Placental epithelial cell (primary cell): Measurements from ENCODE around the gene SLC38A8. TPM values are rescaled to one million over a fixed set of nuclear protein-coding genes. Genes with fewer than 3 reads are reported as not detected.

Experiments
- small RNA-seq: library from RNA; depleted of rRNA; stranded (forward); fragments of <200 nt; gene quantifications from one replicate; pipeline ENCODE3, GENCODE V24; 2012
- total RNA-seq: library from RNA; depleted of rRNA; stranded (reverse); fragments of >200 nt; gene quantifications from 2 replicates; pipeline ENCODE4 v1.2.3, GENCODE V29; 2012

SLC38A8 gene
- not detected in 2 replicates for total RNA-seq

DNA sequence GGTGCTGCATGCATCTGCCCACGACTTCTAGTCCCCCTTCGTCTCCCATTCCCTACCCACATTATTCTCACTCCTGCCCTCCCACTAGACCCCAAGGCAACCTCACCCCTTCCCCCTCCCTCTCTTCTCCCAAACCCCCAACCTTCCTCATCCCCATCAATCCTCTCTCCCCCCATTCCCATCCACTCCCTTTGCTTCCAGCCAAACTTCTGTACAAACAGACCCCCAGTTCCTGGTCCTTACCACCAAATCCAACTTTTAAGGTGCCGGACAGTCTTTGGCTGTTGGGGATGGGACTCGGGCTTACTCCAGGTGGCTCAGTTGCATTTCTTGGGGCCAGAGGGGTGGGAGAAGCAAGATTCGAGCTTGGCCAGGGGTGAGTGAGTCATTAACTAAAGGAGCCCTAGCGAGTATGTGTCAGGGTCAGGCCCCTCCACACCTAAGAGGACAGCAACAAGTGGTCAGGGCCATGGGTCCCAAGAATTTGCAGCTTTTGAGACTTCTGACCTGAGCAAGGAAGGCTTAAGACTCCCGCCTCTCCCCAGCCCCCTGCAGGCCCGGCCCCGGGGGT, at the start of gene SLC38A8:
Gene SLC38A8, minus strand, starts transcription at position 488 of the 571 bp plus-strand sequence. CDS start 638 bp downstream, outside the sequence.

GRCh38 chr16:83967838-83968305, 74.7 kb downstream of the SLC38A8 start, which contains the start of gene NECAB2:
NECAB2 (plus strand) TSS chr16:83968244; CDS start chr16:83968649, 405 bp downstream.

Small RNA genes lying within 50 kb of the gene (small RNA-seq; reads per million reads assigned to genes)
- not detected for gene RNA5SP432

Other genes with a start within 250 kb of the SLC38A8 start
- gene HSBP1, start 234.8 kb downstream of the SLC38A8 start, total RNA-seq: 16.5 and 51.0 TPM in 2 replicates
- 3.1 and 3.9 TPM in 2 replicates for gene MLYCD, start 143.7 kb downstream of the SLC38A8 start, total RNA-seq
- gene OSGIN1, start 89.6 kb downstream of the SLC38A8 start, total RNA-seq: 0.39 and 1.6 TPM in 2 replicates
- not detected in 2 replicates for gene NECAB2, start 74.6 kb downstream of the SLC38A8 start, total RNA-seq
- gene MBTPS1, start 74.1 kb upstream of the SLC38A8 start, total RNA-seq: 98.9 and 109 TPM in 2 replicates
- gene HSDL1, start 102.4 kb upstream of the SLC38A8 start, total RNA-seq: 8.6 and 11.2 TPM in 2 replicates
- gene DNAAF1, start 102.5 kb upstream of the SLC38A8 start, total RNA-seq: under 0.01 TPM in 1 of 2 replicates, not detected in the other
- 27.1 and 34.3 TPM in 2 replicates for gene TAF1C, start 144.3 kb upstream of the SLC38A8 start, total RNA-seq
- gene ADAD2, start 148.4 kb upstream of the SLC38A8 start, total RNA-seq: under 0.01 TPM in 1 of 2 replicates, not detected in the other
- gene KCNG4, start 197.2 kb upstream of the SLC38A8 start, total RNA-seq: not detected in 2 replicates